Right lobe of liver (tissue), 4 donors: Measurements from ENCODE around the gene SCTR.

Experiments used
- CTCF ChIP-seq, 4 donors: fragments of 200-600 bp in 3 of 4; fragments of 450-650 bp in 1 of 4; IDR thresholded peaks; one replicate each; pipeline versions ENCODE4 v1.5.1 to v1.8.0; 2016 to 2022; ENCODE audit warnings: antibody characterized with exemption in 4 of 4, mild to moderate bottlenecking in 2 of 4
- POLR2A ChIP-seq: fragments of 450-650 bp; IDR thresholded peaks from one replicate; pipeline ENCODE4 v1.6.1; 2017; ENCODE audit warnings: antibody characterized with exemption, mild to moderate bottlenecking
- donor health status: DM: no; HTN: no; CAD: no.
- donor health status: DM: no; HTN: no; CAD: no.
- donor health status: DM: no; HTN: yes; CAD: no.

- TF ChIP-seq POLR2A (no peak), CTCF (IDR thresholded peaks at IDR 0.05) (no peak)
Measured at GRCh38 chr2:119441376-119442225, 82.7 kb downstream of the SCTR start.
